Measurements from ENCODE around the gene GMDS. TPM values are rescaled to one million over a fixed set of nuclear protein-coding genes. Genes with fewer than 3 reads are reported as not detected.

Gene GMDS
- total and polyA plus RNA-seq, 7 donors: 2.8 to 6.6 (median 4.7) TPM

DNA sequence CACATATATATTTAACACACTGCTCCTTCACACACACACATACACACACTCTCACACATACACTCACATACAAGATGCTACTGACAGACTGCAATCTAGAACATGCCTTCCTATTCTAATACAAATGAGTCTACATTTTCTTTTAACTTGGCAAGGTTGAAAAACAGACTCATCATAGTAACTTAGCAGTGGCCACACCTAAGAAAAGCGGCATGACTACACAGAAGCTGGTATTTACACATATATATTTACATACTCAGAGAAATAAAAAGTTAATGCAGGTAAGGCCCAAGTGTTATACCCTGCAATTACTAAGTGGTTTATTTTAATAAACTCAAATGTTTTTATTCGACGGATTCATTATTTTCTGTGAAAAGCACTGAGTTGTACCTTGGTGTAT lies 426.4 kb downstream of the GMDS start:
- Histone ChIP-seq H3K27me3 (ENCODE audit: insufficient read depth in 3 of 3, low read length in 2 of 3) (no peaks in the 10 kb centered on the region), H3K27ac (no peak overlapping the region), H3K9me3 (no peaks in the 10 kb centered on the region), H3K4me1 (peaks cover 3% of the 10 kb centered on the region), H3K4me3 (no peak overlapping the region), H3K36me3 (ENCODE audit: insufficient read depth in 1 of 2, low read depth in 1 of 2) (no peaks in the 10 kb centered on the region)
- WGBS, 3 donors: 97 to 98% (median 98%) methylated on average over 3 of the region's 3 CpGs
- TF ChIP-seq, protein P1, sequence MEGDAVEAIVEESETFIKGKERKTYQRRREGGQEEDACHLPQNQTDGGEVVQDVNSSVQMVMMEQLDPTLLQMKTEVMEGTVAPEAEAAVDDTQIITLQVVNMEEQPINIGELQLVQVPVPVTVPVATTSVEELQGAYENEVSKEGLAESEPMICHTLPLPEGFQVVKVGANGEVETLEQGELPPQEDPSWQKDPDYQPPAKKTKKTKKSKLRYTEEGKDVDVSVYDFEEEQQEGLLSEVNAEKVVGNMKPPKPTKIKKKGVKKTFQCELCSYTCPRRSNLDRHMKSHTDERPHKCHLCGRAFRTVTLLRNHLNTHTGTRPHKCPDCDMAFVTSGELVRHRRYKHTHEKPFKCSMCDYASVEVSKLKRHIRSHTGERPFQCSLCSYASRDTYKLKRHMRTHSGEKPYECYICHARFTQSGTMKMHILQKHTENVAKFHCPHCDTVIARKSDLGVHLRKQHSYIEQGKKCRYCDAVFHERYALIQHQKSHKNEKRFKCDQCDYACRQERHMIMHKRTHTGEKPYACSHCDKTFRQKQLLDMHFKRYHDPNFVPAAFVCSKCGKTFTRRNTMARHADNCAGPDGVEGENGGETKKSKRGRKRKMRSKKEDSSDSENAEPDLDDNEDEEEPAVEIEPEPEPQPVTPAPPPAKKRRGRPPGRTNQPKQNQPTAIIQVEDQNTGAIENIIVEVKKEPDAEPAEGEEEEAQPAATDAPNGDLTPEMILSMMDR (IDR thresholded peaks at IDR 0.05): no peak
- DNase-seq (no peak), ATAC-seq (no peak)
- intact Hi-C loops (cut with DNase I): no loop called here

DNA sequence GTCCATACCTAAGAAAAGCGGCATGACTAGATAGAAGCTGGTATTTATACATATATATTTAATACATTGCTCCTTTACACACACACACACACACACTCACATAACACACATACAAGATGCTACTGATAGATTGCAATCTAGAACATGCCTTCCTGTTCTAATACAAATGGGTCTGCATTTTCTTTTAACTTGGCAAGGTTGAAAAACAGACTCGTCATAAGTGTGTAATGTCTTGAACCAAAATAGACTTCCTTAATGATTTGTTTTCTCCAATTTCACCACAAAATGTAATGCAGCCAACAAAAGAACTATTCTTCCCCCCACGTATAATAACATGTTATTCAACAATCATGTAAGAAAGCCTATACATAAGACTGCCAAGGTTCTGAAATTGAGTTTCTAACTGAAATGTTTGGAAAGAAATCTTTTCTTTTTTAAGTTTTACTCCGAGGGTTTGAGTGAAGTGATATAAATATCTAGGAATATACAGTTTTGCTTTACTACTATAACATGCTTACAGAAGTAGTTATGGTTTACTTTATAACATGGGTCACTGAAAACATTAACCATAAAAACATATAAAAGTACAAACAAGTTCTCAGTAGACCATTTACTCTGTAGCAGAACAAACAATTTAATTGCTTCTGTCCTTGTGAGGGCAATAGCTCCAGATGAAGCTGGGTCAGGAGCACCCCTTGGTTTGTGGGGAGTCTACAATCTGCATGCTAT lies 428.2 kb downstream of the GMDS start:
- DNase-seq: no peak
- Histone ChIP-seq H3K27me3 (ENCODE audit: insufficient read depth in 3 of 3, low read length in 2 of 3) (no peaks in the 10 kb centered on the region), H3K9me3 (no peaks in the 10 kb centered on the region), H3K27ac (no peak overlapping the region), H3K4me1 (peaks cover 3% of the 10 kb centered on the region), H3K4me3 (no peak overlapping the region), H3K36me3 (ENCODE audit: insufficient read depth in 1 of 2, low read depth in 1 of 2) (no peaks in the 10 kb centered on the region)
- TF ChIP-seq, protein P1 (IDR thresholded peaks at IDR 0.05): no peak
- intact Hi-C loops (cut with DNase I): no loop called here
- no peak for ATAC-seq
- WGBS, 3 donors: 65 to 69% (median 67%) methylated on average over 4 of the region's 4 CpGs

DNA sequence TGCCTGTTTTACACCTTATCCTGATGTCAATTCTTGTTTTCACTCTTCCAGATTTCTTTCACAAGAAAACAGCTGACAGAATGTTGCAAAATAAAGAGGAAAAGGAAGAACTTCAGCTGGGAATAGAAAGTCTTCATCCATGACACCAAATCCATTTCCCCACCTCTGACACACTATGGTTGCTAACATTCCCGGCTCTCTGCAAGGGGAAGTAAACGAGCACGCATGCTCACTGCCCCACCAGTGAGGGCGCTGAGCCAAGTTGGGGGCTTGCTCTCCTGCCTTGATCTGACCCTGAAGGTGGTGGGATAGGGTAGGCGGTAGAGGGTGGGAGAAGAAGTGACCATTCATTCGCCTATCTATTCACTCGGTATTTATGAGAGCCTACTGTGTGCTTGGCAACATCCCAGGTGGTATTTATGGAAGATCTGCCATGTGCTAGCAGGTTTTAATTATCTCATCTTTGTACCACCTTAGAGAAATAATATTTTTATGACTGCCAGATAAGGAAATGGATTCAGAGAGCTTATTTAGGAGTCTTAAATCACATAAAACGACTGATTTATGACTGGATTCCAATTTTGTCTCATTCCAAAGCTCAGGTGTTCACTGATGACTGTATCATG lies 429.5 kb downstream of the GMDS start:
- DNase-seq: no peak
- intact Hi-C loops (cut with DNase I): no loop called here
- Histone ChIP-seq H3K27me3 (ENCODE audit: insufficient read depth in 3 of 3, low read length in 2 of 3) (no peaks in the 10 kb centered on the region), H3K4me3 (no peak overlapping the region), H3K27ac (no peak overlapping the region), H3K4me1 (no peaks in the 10 kb centered on the region), H3K36me3 (ENCODE audit: insufficient read depth in 1 of 2, low read depth in 1 of 2) (no peaks in the 10 kb centered on the region), H3K9me3 (no peaks in the 10 kb centered on the region)
- 79 to 83% (median 80%) methylated on average over 8 of the region's 8 CpGs for WGBS, 3 donors
- no peak for ATAC-seq
- TF ChIP-seq, protein P1 (IDR thresholded peaks at IDR 0.05): no peak

DNA sequence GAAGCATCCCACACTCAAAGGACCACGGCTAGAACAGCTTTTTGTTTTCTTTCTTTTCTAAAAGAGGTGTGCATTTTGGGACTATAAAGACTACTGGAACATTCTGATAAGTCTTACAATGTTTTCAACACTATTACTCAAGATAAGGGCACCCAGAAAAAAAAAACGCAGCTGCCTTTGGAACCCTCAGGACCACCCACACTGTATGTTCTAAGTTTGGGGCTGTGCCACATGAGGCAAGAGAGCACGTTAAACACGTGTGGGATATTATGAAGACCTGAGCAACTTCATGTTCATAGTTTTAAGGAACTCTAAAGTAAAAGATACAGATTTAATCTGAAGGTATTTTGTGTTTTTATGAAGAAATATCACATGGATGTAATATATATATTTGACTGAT lies 431.1 kb downstream of the GMDS start:
- ATAC-seq: no peak
- no peak overlapping the region for H3K27ac ChIP-seq

More for the DNA sequence above, 431.1 kb downstream of the GMDS start:
- intact Hi-C loops (cut with DNase I): no loop called here
- no peaks in the 10 kb centered on the region for H3K36me3 ChIP-seq (ENCODE audit: insufficient read depth in 1 of 2, low read depth in 1 of 2)
- TF ChIP-seq, protein P1 (IDR thresholded peaks at IDR 0.05): no peak
- H3K9me3 ChIP-seq: no peaks in the 10 kb centered on the region
- no peak for DNase-seq
- H3K4me1 ChIP-seq: no peaks in the 10 kb centered on the region
- WGBS, 3 donors: 35 to 51% (median 38%) methylated on average over 4 of the region's 4 CpGs
- H3K4me3 ChIP-seq: no peak overlapping the region
- H3K27me3 ChIP-seq (ENCODE audit: insufficient read depth in 3 of 3, low read length in 2 of 3): no peaks in the 10 kb centered on the region

Data from psoas muscle (tissue), 8 donors.